CD4-positive, alpha-beta T cell (primary cell): ENCODE measurements around the gene GJB5. TPM values are rescaled to one million over a fixed set of nuclear protein-coding genes. Genes with fewer than 3 reads are reported as not detected.

ENCODE experiments used
- ATAC-seq: fragments of 200-7000 bp; cut with Tn5 transposase; one replicate; pipeline ENCODE4 v1.10.0; 2022; ENCODE audit warnings: mild to moderate bottlenecking; ENCODE audit not compliant: poor library complexity
- CTCF ChIA-PET: fragments of 350-600 bp; sonication (Branson Sonifier 250); formaldehyde crosslinking; loops from one replicate; lab custom pipeline; 2021; ENCODE audit warnings: antibody characterized with exemption, inconsistent platforms; lab: Charles Lee
- POLR2A ChIA-PET: fragments of 350-600 bp; sonication (Branson Sonifier 250); formaldehyde crosslinking; loops from one replicate; lab custom pipeline; 2021; ENCODE audit warnings: antibody characterized with exemption, inconsistent platforms; lab: Charles Lee
- DNase-seq, 14 experiments: peaks; one replicate each; pipeline ENCODE4 v3.0.0-alpha.2; 2013 to 2020; ENCODE audit warnings: mixed read lengths in 2 of 14
- H3K27ac ChIP-seq, 2 donors: one replicate each; pipeline versions ENCODE4 v1.5.1 to v1.7.0; 2013; ENCODE audit warnings: low read length in 2 of 2, low read depth in 1 of 2, mild to moderate bottlenecking in 1 of 2
- H3K27me3 ChIP-seq, 2 experiments: 1 replicate in 1 of 2; 2 replicates in 1 of 2; pipeline versions ENCODE4 v1.6.1 to v1.7.0; 2013; ENCODE audit warnings: low read length in 2 of 2, control low read depth in 1 of 2, mild to moderate bottlenecking in 1 of 2, moderate library complexity in 1 of 2; ENCODE audit not compliant: insufficient read depth in 2 of 2, control insufficient read depth in 1 of 2
- H3K36me3 ChIP-seq: one replicate; pipeline ENCODE4 v1.6.1; 2013; ENCODE audit warnings: low read length, control low read depth; ENCODE audit not compliant: insufficient read depth
- H3K4me1 ChIP-seq: one replicate; pipeline ENCODE4 v1.6.1; 2013; ENCODE audit warnings: low read length, control low read depth; ENCODE audit not compliant: insufficient read depth
- H3K4me3 ChIP-seq: one replicate; pipeline ENCODE4 v1.5.1; 2013; ENCODE audit warnings: mild to moderate bottlenecking, low read length, moderate library complexity
- H3K9me3 ChIP-seq, 2 experiments: 1 replicate in 1 of 2; 2 replicates in 1 of 2; pipeline versions ENCODE4 v1.6.1 to v1.7.0; 2013; ENCODE audit warnings: low read length in 2 of 2, mild to moderate bottlenecking in 2 of 2, control low read depth in 1 of 2, moderate library complexity in 1 of 2; ENCODE audit not compliant: control insufficient read depth in 1 of 2, insufficient read depth in 1 of 2
- H3K27ac Mint-ChIP-seq: one replicate; pipeline ENCODE4 v1.8.0; 2020; ENCODE audit warnings: mixed read lengths
- H3K27me3 Mint-ChIP-seq: one replicate; pipeline ENCODE4 v1.8.0; 2021; ENCODE audit warnings: mixed read lengths
- H3K36me3 Mint-ChIP-seq: one replicate; pipeline ENCODE4 v1.8.0; 2021; ENCODE audit warnings: low read depth, mixed read lengths
- H3K4me1 Mint-ChIP-seq: one replicate; pipeline ENCODE4 v1.8.0; 2021; ENCODE audit warnings: low read depth, mixed read lengths
- H3K4me3 Mint-ChIP-seq: one replicate; pipeline ENCODE4 v1.8.0; 2020; ENCODE audit warnings: mild to moderate bottlenecking, mixed read lengths
- H3K9me3 Mint-ChIP-seq: one replicate; pipeline ENCODE4 v1.8.0; 2020; ENCODE audit warnings: mixed read lengths
- intact Hi-C, 2 experiments: fragments of 100-400 bp; cut with DNase I in 1 of 2; cut with micrococcal nuclease in 1 of 2; formaldehyde crosslinking; loops; one replicate each; pipeline versions ENCODE4 v1.15.1 to v1.9.0; 2023 to 2025; cut with DNase I, micrococcal nuclease
- total RNA-seq, 174 experiments: library from RNA in 2 of 174; stranded (reverse) in 2 of 174; gene quantifications; one replicate each; pipeline ENCODE4 v1.2.3 and lab custom pipeline; 2021 to 2026
- TF ChIP-seq, protein P1 (sequence below): fragments of 200-600 bp; IDR thresholded peaks from one replicate; pipeline ENCODE4 v1.8.0; 2022; ENCODE audit warnings: antibody characterized with exemption, mild to moderate bottlenecking

The GJB5 gene
- total RNA-seq, 2 experiments from 2014 or later, result not detected

GRCh38 chr1:34779962-34780361 lies 25.1 kb downstream of the GJB5 start:
- Mint-ChIP-seq H3K27ac (no peak overlapping the region), H3K36me3 (no peaks in the 10 kb centered on the region), H3K4me1 (no peaks in the 10 kb centered on the region), H3K9me3 (no peaks in the 10 kb centered on the region), H3K27me3 (peaks cover 61% of the 10 kb centered on the region), H3K4me3 (no peak overlapping the region)
- TF ChIP-seq, protein P1, sequence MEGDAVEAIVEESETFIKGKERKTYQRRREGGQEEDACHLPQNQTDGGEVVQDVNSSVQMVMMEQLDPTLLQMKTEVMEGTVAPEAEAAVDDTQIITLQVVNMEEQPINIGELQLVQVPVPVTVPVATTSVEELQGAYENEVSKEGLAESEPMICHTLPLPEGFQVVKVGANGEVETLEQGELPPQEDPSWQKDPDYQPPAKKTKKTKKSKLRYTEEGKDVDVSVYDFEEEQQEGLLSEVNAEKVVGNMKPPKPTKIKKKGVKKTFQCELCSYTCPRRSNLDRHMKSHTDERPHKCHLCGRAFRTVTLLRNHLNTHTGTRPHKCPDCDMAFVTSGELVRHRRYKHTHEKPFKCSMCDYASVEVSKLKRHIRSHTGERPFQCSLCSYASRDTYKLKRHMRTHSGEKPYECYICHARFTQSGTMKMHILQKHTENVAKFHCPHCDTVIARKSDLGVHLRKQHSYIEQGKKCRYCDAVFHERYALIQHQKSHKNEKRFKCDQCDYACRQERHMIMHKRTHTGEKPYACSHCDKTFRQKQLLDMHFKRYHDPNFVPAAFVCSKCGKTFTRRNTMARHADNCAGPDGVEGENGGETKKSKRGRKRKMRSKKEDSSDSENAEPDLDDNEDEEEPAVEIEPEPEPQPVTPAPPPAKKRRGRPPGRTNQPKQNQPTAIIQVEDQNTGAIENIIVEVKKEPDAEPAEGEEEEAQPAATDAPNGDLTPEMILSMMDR, result no peak
- H3K27me3 ChIP-seq, result peaks cover 23 to 40% of the 10 kb centered on the region in 2 experiments
- no peak for ATAC-seq
- ChIA-PET POLR2A (no interaction called here), CTCF (no interaction called here)
- no peak for DNase-seq
- H3K4me1 ChIP-seq, result peaks cover 11% of the 10 kb centered on the region
- no peak overlapping the region for H3K27ac ChIP-seq
- H3K9me3 ChIP-seq, result peaks cover 0 to 4% of the 10 kb centered on the region in 2 experiments
- H3K36me3 ChIP-seq, result no peaks in the 10 kb centered on the region
- H3K4me3 ChIP-seq, result no peak overlapping the region
- intact Hi-C loops, result no loop called here

- H3K4me3 ChIP-seq, result no peak overlapping the region
- TF ChIP-seq, protein P1, result no peak
- ATAC-seq, result no peak
- no peak for DNase-seq
- CTCF ChIA-PET, result no interaction called here
- intact Hi-C loops, result no loop called here
- no peaks in the 10 kb centered on the region for H3K9me3 Mint-ChIP-seq
- no peak overlapping the region for H3K27ac Mint-ChIP-seq
- no peaks in the 10 kb centered on the region for H3K36me3 Mint-ChIP-seq
- H3K27ac ChIP-seq, result no peak overlapping the region
- H3K4me3 Mint-ChIP-seq, result no peak overlapping the region
- peaks cover 11% of the 10 kb centered on the region for H3K4me1 ChIP-seq
- POLR2A ChIA-PET, result no interaction called here
- peaks cover 61% of the 10 kb centered on the region for H3K27me3 Mint-ChIP-seq
- H3K9me3 ChIP-seq, result peaks cover 0 to 4% of the 10 kb centered on the region in 2 experiments
- H3K27me3 ChIP-seq, result peaks cover 25 to 40% of the 10 kb centered on the region in 2 experiments
- H3K36me3 ChIP-seq, result no peaks in the 10 kb centered on the region
- H3K4me1 Mint-ChIP-seq, result no peaks in the 10 kb centered on the region
Measured at GRCh38 chr1:34780528-34780927, 25.7 kb downstream of the GJB5 start.

DNA sequence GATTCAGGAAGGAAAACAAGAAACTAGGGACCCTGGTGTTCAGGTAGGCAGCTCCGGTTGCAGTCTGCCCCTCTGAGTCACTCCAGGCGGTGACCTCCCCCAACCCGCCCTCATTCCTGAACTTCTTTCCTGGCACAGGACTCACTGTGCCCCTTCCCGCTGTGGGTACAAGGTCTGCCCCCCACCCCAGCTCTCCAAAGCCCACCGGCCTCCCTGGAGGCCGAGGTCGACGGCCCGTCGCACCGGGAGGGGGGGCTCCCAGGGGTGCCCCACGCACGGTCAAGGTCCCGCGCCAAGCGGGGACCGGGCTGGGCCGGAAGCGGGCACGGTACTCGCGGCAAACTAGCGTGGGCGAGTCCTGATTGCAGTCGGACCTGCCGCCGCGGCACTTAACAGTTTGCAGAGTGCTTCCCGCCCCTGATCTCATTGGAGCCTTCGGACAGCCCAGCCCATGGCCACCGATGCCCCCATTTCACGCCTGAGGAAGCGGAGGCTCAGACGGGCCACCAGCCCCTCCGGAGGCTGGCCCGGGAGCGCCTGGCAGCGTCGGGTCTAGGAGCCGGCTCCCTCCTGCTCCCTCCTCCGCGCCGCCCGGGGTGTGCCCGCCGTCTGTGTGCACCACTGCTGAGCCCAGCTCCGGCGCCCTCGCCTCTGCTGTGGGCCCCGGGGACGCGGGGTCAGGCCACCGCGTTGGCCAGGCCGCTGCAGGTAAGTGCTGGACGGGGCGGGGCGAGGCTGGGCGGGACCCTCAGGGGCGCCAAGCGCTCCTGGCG lies 26.4 kb downstream of the GJB5 start, which contains the start of gene GJB3:
Gene GJB3 (plus strand): TSS at position 144 of the 773 bp plus-strand sequence. CDS start 3,549 bp downstream, outside the sequence.
- intact Hi-C loops, result no loop called here
- peaks cover 62% of the 10 kb centered on the region for H3K27me3 Mint-ChIP-seq
- H3K36me3 Mint-ChIP-seq, result no peaks in the 10 kb centered on the region
- H3K27ac ChIP-seq, result no peak within 1 kb of the TSS
- DNase-seq (no peak), ATAC-seq (no peak)
- H3K4me1 ChIP-seq, result peaks cover 12% of the 10 kb centered on the region
- H3K9me3 Mint-ChIP-seq, result no peaks in the 10 kb centered on the region
- no peak within 1 kb of the TSS for H3K4me3 ChIP-seq
- no peak within 1 kb of the TSS for H3K4me3 Mint-ChIP-seq
- H3K27ac Mint-ChIP-seq, result no peak within 1 kb of the TSS
- ChIA-PET CTCF (no interaction called here), POLR2A (no interaction called here)
- H3K4me1 Mint-ChIP-seq, result no peaks in the 10 kb centered on the region
- no peaks in the 10 kb centered on the region for H3K36me3 ChIP-seq
- H3K27me3 ChIP-seq, result peaks cover 26 to 40% of the 10 kb centered on the region in 2 experiments
- peaks cover 0 to 4% of the 10 kb centered on the region in 2 experiments for H3K9me3 ChIP-seq
- TF ChIP-seq, protein P1, result no peak
